ENCODE measurements around the gene ASS1. TPM values are rescaled to one million over a fixed set of nuclear protein-coding genes. Genes with fewer than 3 reads are reported as not detected.

The ASS1 gene
- total RNA-seq, 1 donor from 2014 or later = 96.0 TPM

DNA sequence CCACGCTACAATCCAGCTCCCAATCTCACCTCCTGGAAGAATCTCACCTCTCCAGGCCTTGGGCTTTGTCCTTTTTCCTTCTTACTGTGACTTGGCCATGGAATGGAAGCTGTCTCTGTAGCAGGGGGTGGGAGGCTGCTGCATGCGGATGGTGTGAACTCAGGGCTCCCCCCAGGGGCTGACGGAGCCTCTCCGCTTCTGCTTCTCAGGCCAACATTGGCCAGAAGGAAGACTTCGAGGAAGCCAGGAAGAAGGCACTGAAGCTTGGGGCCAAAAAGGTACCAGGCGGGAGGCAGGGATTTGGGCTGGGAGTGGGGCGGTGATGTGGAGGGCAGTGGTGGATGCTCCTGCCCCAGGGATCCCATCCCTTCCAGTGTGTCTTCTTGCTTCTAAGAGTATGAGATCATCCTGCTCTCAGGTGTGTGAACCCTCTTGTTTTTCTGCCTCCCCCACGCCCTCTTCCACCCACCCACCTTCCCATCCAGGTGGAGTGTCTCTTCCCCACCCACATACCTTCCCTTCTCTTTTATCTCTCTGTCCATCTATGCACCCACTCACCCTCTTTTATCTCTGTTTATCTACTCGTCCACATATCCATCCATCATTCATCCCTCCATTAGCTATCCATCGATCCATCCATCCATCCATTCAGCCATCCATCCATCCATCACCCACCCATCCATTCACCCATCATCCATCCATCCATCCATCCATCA is 9.5 kb downstream of the ASS1 start:
- intact Hi-C loops (cut with DNase I) = no loop called here
- TF ChIP-seq, protein P1, sequence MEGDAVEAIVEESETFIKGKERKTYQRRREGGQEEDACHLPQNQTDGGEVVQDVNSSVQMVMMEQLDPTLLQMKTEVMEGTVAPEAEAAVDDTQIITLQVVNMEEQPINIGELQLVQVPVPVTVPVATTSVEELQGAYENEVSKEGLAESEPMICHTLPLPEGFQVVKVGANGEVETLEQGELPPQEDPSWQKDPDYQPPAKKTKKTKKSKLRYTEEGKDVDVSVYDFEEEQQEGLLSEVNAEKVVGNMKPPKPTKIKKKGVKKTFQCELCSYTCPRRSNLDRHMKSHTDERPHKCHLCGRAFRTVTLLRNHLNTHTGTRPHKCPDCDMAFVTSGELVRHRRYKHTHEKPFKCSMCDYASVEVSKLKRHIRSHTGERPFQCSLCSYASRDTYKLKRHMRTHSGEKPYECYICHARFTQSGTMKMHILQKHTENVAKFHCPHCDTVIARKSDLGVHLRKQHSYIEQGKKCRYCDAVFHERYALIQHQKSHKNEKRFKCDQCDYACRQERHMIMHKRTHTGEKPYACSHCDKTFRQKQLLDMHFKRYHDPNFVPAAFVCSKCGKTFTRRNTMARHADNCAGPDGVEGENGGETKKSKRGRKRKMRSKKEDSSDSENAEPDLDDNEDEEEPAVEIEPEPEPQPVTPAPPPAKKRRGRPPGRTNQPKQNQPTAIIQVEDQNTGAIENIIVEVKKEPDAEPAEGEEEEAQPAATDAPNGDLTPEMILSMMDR (IDR thresholded peaks at IDR 0.05) = no peak
- H3K4me3 ChIP-seq = no peak overlapping the region
- no peaks in the 10 kb centered on the region for H3K27me3 ChIP-seq
- DNase-seq (no peak), ATAC-seq (no peak)
- no peak overlapping the region for H3K27ac ChIP-seq
- H3K9me3 ChIP-seq = no peaks in the 10 kb centered on the region
- H3K36me3 ChIP-seq = no peaks in the 10 kb centered on the region
- peaks cover 21% of the 10 kb centered on the region for H3K4me1 ChIP-seq

DNA sequence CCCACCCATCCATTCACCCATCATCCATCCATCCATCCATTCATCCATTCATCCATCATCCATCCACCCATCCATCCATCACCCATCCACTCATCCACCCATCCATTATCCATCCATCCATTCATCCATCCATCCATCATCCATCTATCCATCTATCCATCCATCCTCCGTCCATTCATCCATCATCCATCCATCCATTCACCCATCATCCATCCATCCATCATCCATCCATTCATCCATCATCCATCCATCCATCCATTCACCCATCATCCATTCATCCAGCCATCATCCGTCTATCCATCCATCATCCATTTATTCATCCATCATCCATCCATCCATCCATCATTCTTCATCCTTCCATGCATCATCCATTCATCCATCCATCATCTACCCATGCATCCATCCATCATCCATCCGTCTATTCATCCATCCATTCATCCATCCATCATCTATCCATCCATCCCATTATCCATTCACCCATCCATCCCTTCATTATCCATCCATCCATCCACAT is 10.1 kb downstream of the ASS1 start:
- TF ChIP-seq, protein P1 (IDR thresholded peaks at IDR 0.05) = no peak
- ATAC-seq (no peak), DNase-seq (no peak)
- Histone ChIP-seq H3K4me3 (no peak overlapping the region), H3K27ac (no peak overlapping the region), H3K27me3 (no peaks in the 10 kb centered on the region), H3K36me3 (no peaks in the 10 kb centered on the region), H3K4me1 (peaks cover 19% of the 10 kb centered on the region), H3K9me3 (no peaks in the 10 kb centered on the region)
- intact Hi-C loops (cut with DNase I) = no loop called here

DNA sequence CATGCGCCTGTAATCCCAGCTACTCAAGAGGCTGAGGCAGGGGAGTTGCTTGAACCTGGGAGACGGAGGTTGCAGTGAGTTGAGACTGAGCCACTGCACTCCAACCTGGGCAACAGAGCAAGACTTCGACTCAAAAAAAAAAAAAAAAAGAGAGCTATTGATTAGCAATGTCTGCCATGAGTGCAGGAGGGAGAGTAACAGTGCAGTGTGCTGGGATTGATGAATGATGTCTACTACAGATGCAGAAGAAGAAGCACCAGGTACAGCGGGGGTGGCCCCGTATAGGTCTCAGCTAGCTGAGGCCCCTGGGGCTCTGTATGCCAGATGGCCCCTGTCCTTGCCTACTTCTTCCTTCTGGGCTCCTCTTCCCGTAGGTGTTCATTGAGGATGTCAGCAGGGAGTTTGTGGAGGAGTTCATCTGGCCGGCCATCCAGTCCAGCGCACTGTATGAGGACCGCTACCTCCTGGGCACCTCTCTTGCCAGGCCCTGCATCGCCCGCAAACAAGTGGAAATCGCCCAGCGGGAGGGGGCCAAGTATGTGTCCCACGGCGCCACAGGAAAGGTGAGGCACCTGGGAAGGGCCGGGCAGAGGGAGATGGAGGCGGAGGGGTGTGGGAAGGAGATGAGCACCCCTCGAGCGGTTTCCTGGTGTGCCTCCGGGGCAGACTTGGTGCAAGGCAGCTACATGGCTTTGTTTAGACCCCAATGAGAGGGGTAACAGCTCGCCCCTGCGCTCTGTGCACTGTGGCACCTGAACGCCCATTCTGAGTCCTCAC is 13.5 kb downstream of the ASS1 start:
- no peak overlapping the region for H3K27ac ChIP-seq
- intact Hi-C loops (cut with DNase I) = no loop called here
- H3K9me3 ChIP-seq = no peaks in the 10 kb centered on the region
- TF ChIP-seq, protein P1 (IDR thresholded peaks at IDR 0.05) = no peak
- no peak overlapping the region for H3K4me3 ChIP-seq
- H3K27me3 ChIP-seq = no peaks in the 10 kb centered on the region
- H3K4me1 ChIP-seq = no peaks in the 10 kb centered on the region
- ATAC-seq (no peak), DNase-seq (no peak)
- no peaks in the 10 kb centered on the region for H3K36me3 ChIP-seq

DNA sequence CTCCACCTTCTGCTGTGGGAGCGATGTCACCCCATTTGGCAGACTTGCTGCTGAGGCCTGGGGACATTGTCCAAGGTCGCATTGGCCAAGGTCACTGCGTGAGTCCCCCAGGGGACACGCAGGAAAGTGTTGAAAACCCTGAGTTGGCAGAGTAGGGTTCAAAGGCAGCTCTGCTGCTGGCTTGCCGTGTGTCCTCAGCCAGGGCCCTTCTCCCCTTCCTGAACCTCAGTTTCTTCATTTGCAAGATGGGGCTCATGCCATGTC is 14.0 kb downstream of the ASS1 start:
- DNase-seq = no peak
- H3K4me1 ChIP-seq = no peaks in the 10 kb centered on the region
- TF ChIP-seq, protein P1 (IDR thresholded peaks at IDR 0.05) = no peak
- H3K9me3 ChIP-seq = no peaks in the 10 kb centered on the region
- H3K36me3 ChIP-seq = no peaks in the 10 kb centered on the region
- H3K27me3 ChIP-seq = no peaks in the 10 kb centered on the region
- ATAC-seq = no peak
- intact Hi-C loops (cut with DNase I) = no loop called here
- H3K27ac ChIP-seq = no peak overlapping the region
- no peak overlapping the region for H3K4me3 ChIP-seq

DNA sequence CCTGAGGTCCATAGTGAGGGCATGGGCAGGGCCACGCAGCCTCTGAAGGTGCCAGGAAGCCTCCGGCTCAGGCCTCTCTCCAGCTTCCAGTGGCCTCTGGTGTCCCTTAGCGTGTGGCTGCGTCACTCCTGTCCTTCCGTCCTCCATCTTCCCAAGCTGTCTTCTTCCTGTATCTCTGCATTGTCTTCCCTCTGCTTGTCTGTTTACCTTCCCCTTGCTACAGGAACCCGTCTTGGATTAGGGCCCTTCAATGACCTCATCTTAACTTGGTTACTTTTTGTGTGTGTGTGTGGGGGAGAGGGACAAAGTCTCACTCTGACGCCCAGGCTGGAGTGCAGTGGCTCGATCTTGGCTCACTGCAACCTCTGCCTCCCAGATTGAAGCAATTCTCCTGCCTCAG is 14.4 kb downstream of the ASS1 start:
- Histone ChIP-seq H3K27me3 (no peaks in the 10 kb centered on the region), H3K36me3 (no peaks in the 10 kb centered on the region), H3K9me3 (no peaks in the 10 kb centered on the region), H3K4me1 (no peaks in the 10 kb centered on the region), H3K27ac (no peak overlapping the region), H3K4me3 (no peak overlapping the region)
- DNase-seq = no peak
- ATAC-seq = no peak
- TF ChIP-seq, protein P1 (IDR thresholded peaks at IDR 0.05) = no peak
- intact Hi-C loops (cut with DNase I) = no loop called here
